Measurements from ENCODE around the gene ARL15.

The ARL15 gene

DNA sequence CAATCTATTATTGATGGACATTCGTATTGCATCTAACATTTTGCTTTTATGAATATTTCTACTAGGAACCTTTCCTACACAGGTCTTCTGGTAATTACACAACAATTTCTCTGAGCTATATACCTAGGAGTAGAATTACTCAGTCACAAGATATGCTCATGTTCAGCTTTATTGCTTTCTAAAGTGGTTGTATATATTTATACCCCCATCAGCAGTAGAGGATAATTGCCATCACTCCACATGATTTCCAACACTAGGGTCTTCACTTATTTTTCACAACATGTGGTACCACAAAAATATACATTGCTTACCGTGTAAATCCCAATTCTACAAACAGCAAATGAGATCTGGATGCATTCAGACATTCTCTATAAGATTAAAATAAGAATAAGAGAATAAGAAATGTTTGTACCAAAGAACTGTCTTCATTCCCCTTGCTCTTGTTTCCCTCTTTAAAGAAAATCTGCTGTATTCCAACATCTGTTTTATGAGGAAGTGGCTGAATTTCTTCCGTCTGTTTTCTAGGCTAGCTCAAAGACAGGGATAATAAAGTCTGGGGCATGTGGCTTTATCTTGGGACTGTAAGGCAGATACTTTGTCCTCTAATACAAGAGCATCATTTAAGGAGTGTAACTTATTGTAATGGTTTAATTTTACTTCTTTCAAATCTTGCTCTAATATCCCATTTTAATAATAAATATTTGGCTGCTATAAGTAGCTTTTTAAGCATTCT is 28.2 kb downstream of the ARL15 start:
- no peak for DNase-seq

DNA sequence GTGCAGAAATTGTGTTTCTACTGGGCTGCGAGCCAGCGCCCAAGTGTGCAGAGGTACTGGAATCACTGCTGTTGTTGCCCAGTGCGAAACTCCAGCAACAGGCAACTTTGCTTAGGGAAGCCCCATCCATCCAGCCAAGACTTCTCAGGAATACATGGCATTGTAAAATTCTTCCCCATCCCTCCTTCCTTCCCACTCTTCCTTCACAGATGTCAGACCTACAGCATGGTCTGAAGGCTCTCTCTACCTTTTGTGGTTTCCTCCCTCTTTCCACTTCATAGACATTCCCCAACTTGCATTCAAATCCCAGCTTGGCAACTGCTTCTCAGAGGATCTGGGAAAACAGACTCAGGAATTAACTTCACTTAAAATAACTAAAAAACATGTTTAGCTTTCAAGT is 30.4 kb downstream of the ARL15 start:
- DNase-seq = no peak

DNA sequence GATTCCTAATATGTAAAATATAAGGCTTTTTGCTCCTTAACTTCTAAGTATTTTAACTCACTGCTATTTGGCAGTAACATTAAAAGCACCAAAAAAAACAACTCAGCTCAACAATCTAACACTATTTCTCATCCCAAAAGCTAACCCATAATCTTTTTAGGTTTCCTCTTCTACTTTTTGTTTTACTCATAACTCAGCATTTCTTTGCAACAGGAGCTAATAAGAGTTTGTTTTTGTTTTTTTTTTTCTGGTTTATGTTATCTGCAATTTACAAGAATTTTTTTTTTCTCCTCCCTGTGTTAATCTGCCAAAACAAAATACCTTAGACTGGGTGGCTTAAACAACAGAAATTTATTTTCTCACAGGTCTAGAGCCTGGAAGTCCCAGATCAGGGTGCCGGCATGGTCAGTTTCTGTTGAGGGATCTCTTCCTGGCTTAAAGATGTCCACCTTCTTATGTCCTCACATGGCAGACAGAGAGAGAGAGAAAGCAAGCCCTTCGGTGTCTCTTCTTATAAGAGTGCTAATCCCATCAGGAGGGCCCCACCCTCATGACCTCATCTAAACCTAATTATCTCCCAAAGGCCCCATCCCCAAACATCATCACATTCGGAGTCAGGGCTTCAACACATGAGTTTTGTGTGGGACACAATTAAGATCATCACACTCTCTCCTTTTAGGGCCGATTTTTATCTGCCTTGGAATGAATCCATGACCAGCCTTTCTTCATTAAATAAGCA is 31.2 kb downstream of the ARL15 start:
- DNase-seq = no peak

DNA sequence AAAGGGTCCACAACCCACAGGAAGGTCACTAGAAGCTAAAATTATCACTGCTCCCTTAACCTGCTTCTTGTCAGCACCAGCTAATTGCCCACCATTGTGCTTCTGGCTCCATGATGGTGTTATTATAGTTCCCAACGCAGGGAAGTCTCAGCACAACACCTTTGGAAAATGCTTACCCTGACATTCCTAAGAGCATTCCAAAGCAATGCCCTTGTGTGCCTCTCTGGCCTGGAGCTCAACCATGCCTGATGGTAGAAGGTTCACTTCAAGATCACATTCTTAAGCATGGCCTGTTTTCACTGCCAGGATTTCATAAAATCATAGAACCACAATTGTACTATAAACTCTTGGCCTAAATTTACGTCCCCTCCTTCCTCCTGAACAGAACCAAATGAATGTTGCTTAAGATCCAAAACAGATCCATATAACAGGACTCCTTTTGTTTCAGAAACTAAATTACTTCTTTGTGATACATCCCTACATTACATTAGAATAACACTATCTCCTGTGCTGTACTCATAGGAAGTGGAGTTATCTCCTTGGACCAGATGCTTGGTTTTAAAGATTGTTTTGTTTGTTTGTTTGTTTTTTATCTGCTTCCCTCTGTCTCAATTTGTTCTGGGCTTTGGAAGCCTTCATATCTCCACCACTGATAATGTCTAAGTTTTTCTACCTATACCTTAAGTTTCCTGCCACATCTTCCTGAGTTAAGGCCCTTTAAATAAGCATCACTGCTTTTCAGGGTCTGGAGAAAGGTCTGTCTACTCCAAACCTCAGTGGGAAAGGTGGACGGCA is 32.1 kb downstream of the ARL15 start:
- no peak for DNase-seq

DNA sequence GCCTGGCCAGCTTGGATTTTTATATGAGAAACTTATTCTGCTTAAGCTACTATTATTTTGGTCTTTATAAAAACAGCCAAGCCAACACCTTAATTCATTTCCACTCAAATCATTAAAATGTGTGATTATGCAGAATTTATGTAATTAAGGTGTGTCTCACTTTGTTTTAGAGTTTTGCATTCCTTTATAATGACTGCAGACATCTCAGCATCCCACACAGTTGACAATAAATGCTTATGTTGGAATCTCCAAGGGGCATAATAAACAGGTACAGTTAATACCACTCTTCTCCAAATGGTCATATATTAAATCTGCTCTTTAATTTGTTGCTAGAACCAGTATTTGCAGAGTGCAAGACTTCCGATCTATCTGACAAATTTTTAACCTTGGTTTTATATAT is 34.3 kb downstream of the ARL15 start:
- DNase-seq = no peak

DNA sequence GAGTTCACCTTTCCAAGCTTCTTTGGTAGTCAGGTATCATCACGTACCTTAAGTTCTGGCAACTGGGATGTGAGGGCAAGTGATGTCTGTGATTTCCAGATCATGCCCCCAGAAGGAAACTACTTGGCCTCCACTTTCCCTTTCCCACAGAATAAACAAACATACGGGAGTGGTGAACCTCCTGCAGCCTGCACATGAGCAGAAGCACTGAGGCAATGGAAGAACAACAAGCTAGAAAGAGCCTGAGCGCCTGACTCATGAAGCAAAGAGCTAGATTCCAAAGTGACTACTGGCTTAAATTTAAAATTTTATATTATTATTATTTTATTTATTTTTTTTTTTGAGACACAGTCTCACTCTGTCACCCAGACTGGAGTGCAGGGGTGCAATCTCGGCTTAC is 35.0 kb downstream of the ARL15 start:
- no peak for DNase-seq

DNA sequence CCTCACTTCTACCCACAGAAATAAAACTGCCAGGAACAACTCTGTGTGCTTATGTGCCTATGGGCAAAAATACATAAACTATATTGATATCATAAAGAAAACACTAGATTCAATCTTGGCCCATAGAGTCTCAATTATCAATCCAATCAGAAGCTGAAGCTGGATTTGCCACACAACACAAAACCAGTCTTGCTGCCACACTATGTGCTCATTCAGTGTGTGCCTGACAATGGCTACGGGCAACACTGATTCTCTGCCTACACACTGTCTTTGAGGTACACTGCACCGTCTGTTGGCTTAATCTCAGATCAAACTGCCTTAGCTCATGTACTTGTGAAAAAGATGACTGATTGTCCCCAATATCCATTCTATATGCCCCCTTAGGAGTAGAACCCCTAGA is 35.4 kb downstream of the ARL15 start:
- no peak for DNase-seq

DNA sequence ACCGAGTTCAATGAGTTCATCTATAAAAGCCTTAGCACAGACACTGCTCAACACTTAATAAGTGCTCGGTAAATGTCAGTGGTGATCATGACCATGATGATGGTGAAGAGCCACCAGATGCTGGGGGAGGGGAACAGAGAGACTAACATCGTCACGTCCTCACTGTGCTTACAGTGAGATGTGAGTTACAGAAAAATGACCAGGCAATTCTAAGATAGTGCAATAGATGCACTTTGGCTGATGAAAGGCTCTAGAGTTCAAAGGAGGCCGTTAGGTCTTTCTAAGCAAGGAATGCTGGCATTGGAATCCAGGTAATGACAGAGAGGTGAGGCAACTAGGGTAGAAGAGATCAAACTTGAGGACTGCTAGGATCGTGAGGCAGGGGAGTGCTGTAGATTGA is 36.7 kb downstream of the ARL15 start:
- no peak for DNase-seq

DNA sequence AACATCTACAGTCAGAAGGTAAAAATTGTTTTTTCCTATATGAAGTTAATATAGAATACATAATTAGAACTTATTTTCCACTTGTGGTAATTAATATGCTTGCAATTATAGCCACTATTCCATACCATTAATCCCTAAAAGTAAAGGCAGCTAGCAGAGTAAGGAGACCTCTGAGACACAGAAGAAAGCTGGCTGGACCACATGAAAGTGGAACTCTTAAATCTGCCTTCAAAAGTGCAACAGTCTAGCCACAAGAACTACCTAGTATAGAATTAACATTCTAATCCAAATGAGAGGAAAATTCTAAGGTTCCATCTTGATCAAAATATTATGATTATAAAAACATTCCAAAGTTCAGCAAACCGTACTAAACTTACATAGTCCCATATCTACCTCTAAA is 37.6 kb downstream of the ARL15 start:
- DNase-seq = no peak

DNA sequence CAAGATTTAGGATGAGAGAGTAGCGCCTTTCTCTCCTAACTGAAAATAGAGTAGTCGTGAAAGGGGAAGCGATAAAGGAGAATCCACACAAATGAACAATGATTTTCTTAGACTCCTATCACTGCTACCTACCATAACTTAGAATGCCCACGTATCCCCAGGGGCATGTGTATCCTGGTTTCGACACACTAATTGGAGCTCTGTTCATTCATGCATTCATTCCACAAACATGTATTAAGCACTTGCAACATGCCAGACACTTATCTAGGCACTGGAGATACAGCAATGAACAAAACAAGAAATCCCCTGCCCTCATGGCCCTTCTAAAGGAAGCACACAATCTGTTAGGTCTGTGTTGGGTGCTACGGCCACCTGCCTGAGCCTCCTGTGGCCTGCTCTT is 40.0 kb downstream of the ARL15 start:
- DNase-seq = no peak

DNA sequence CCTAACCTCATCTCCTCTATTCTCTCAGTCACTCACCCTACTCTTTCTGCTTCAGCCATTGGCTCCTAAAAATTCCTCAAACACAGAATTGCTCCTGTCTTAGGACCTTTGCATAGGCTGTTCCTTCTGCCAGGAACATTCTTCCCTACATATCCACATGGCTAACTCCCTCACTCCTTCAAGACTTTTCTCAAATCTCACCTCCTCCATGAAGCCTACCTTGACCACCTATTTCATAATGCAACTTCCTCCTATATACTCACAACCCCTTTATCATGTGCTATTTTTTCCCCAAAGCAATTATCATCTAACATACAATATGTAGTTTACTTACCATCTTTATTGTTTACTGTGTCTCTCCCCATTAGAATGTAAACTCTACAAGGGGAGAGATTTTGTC is 45.8 kb downstream of the ARL15 start:
- DNase-seq = no peak

DNA sequence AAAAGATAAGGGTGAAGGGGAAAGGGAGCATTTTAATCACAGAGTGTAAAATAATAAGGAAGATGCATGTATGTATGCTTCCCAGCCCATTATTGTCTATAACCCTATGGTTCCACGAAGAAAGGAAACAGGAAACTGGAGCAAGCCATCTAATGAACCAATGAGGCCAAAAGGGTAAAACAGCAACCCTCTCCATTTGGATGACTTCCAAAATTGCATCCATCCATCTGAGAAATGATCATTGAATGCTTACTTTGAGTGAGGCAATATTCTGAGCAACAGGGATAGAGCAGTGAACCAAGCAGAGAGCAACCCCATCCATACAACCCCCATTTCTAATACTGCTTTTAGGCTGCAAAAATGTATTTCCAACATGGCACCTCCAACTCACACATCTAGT is 46.9 kb downstream of the ARL15 start:
- no peak for DNase-seq

DNA sequence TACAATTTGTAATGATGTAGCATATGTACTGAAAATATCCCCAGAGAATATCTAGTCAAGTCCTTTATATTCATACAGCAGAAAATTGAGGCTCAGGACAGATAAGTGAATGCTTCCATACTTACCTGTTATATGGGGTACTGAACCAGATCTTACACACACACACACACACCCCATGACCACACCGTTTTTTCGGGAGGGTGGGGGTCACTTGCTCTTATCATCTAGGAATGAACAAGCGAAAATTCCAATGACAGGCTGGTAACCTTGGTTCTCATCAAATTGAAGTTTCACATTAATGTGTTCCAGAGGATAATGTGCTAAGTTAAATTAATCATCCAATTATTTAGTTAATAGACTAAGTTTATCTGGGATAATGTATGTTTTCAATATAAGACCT is 48.8 kb downstream of the ARL15 start:
- DNase-seq = no peak

DNA sequence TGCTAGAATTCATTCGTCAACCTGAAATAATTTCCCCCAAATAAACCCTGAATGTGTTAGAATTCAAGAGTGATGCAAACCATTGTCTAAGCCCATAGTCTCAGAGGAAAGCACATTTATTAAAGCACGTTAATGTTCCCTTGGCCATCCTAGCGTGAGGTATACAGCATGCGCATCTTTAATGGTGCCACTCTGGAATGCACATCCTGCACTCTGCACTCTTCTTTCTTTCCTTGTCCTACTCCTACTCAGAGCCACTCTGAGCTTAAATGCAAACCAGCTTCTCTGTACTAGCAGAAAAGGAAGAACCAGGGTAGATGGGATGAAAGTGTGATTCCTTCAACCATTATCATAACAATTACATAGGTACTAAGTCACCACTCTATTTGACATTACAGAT is 50.4 kb downstream of the ARL15 start:
- DNase-seq = no peak

DNA sequence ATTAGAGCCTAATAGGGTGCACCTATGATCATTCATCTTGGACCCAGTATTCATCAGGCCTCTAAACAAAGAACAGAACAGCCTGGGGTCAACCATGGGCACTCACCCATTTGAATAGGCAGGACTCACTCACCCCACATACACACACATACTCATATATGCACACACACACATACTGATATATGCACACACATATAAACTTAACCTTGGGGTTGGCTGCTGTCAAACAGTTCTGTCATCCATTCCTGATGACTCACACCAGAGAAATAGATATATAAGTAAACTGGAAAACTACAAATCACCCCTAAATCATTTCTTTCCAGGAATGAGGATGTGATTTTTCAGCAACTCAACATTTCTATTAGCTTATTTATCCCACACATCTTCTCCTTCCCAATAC is 51.3 kb downstream of the ARL15 start:
- DNase-seq = no peak

DNA sequence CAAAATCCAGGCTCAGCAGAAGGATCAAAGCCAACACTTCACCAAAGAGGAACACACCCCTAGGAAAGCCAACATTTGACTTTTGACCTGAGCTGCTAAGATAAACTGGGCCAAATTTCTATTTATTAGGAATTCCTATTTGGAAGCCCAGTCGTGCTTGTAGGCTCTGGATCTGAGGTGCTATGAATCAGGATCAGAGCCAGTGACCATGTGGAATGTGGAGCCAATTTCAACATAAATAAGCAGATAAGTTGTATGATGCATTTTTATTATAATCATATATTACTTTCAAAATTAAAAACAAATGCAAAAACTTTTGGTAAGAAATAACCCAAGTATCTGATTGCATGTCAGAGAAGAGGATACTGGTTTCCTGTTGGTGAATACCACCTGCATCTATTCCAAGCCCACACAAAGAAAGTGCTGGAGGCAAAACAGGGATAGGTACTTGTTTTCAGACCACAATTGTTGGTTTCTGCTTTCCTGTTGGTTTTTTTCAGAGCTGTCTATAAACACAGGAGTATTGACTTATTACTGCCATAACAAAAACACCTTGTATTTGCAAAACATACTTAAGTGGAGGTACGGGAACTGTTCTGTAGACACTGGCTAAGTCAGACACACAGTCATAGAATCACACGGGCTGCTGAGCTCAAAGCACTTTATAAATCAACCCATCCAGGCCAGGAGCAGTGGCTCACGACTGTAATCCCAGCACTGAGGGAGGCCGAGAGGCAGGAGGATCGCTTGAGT is 52.8 kb downstream of the ARL15 start:
- no peak for DNase-seq

DNA sequence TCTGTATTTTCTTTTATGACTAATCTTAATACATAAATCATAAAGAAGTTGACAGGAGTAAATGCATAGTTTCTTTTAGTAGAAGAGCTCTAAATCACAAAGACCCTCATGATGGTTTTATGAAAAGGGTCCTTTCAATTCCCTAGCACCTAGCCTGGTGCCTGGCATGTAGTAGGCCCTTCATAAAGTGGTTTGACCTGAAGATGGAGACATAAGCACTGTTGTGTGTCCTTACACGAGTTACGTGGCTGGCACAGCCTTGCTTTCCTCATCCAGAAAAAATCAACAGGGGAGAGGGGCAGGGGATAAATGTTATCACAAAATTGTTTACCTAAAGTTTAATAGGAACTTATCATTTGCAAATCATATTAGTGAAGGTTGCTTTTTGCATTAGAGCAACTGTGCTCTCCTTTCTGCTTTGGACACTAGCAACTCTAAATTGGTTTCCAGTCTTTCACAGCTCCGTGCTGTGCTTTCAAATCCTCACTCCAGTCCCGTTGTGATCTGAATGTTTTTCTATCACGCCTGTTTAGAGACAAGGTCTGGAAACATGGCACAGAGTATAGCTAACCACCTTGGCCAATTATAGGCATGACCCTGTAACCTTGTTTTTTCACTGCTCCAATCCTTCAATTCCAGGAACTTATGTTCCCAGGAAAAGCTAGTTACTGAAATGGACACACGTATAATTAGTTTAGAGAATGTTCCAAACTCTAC is 55.7 kb downstream of the ARL15 start:
- DNase-seq = no peak

DNA sequence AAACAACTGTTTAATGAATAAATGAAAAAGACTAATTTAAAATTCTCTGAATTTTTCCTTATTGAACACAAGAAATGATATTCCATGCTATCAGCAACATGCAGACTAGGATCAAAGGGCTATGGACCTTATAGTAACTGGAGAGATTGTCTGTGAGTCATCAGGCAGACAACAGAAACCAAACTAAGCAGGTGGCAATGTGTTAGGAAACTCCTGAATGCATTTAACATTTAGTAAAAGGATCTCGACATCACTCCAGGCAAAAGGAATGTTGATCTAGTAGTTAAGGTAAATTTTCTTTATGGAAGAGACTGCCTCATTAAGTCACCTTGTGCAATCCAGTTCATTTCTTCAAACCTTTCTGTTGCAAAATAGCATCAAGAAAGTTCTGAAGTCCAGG is 58.4 kb downstream of the ARL15 start:
- DNase-seq = no peak

DNA sequence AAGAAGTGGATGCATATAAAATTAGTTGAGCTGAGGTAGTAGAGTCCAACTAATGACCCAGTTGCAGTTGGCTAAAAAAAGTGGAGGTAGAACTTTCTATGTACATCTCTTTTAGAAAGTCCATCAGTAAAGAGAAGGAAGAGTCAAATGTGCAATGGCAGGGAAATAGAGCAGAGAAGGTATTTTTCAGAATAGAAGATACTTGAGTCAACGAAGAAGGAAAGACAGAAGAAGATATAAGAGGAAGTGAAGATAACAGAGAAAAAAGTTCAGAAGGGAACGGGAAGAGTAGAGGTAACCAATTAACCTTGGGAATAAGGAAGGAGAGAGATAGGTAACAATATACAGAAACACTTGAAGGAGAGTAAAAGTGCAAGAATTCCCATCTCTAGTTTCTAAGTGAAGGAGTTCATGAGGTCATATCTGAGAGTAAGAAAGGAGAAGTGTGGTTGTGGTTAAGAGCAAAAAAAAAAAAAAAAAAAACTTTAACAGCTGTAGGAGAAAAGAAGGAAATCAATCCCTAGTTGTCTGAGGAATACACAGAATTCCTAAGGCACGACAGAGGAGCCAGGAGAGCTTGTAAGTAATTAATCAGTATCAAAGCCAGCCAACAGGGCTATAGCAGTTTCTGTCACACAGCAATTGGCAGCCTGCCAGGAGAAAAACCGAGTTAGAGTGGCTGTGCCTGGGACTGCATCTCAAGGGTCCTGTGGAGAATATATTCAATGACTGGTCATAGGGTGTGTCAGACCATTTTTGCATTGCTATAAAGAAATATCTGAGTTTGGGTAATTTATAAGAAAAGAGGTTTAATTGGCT is 61.0 kb downstream of the ARL15 start:
- peak; percentile 19 for DNase-seq

DNA sequence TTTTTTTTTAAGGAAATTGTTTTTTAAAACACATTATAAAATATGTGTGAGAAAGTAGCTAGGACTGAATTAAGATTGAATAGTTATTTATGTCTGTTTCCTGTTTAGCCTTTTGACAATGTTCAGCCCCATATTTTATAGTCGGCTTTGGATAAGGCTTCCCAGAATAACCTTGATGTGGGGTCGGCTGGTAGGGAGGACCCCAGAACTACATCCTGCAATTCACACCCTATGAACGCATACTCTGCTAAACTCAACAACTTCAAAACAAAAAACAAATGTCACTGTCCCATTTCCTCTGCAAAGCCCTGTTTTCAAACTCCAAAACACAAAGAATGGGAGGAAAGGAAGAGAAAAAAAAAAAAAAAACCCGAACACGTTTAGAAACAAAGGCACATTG is 63.1 kb downstream of the ARL15 start:
- no peak for DNase-seq

DNA sequence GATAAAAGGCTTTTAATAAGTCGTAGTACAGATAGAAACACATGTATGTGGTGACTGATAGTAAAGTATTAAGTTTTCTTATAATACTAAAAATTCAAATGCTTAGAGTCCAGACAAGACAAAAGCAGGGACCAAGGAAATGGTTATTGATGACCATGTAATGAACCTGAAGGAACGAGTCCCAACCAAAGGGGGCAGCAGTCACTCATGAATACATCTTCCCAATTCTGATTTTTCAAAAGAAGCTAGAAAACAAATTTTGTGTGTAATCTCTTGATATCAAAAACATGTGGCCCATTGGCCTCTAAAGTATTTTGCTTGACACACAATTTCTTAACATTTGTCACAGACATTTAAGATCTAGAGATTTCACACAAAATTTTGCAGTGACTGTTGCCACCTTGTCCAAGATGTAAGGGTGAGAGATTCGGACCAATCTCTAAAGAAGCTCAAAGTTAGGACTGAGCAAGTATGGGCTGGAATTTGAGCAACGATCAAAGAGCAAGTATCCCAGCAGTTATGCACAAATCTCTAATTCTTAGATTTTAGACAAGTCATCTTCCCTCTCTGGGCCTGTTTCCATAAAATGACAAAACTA is 66.8 kb downstream of the ARL15 start:
- peak; percentile 13 for DNase-seq
